Endothelial cell of umbilical vein (primary cell): Measurements from ENCODE around the gene PI4K2B.

Experiments
- CTCF ChIP-seq, 2 donors: IDR thresholded peaks; 1 replicate in 1 of 2; 2 replicates in 1 of 2; pipeline ENCODE4 v1.5.1; 2011; ENCODE audit warnings: low read length in 2 of 2, mild to moderate bottlenecking in 2 of 2, moderate library complexity in 2 of 2, control low read depth in 1 of 2, inconsistent platforms in 1 of 2, low read depth in 1 of 2; ENCODE audit not compliant: insufficient read depth in 1 of 2; ENCODE audit errors: extremely low read depth in 1 of 2
- EZH2 ChIP-seq: IDR thresholded peaks from 2 replicates; pipeline ENCODE4 v1.6.1; 2012; ENCODE audit warnings: borderline replicate concordance, low read depth, mild to moderate bottlenecking, moderate library complexity, low read length, inconsistent platforms; ENCODE audit not compliant: severe bottlenecking
- FOS ChIP-seq: IDR thresholded peaks from 2 replicates; pipeline ENCODE4 v1.6.1; 2011; ENCODE audit warnings: mild to moderate bottlenecking, low read length, moderate library complexity, borderline replicate concordance; ENCODE audit not compliant: insufficient read depth
- GATA2 ChIP-seq: IDR thresholded peaks from 2 replicates; pipeline ENCODE4 v1.7.0; 2011; ENCODE audit warnings: low read depth, mild to moderate bottlenecking, moderate library complexity, mixed read lengths, low read length; ENCODE audit not compliant: insufficient read length, insufficient read depth
- JUN ChIP-seq: IDR thresholded peaks from 2 replicates; pipeline ENCODE4 v1.6.1; 2011; ENCODE audit warnings: borderline replicate concordance, low read depth; ENCODE audit not compliant: insufficient read length, insufficient read depth
- MAX ChIP-seq: IDR thresholded peaks from 2 replicates; pipeline ENCODE4 v1.6.1; 2011; ENCODE audit not compliant: insufficient read depth, insufficient read length
- POLR2A ChIP-seq: IDR thresholded peaks from 2 replicates; pipeline ENCODE4 v1.6.1; 2012; ENCODE audit warnings: low read depth, mild to moderate bottlenecking, control low read depth, low read length
- POLR2AphosphoS5 ChIP-seq: IDR thresholded peaks from 2 replicates; pipeline ENCODE4 v1.6.1; 2012; ENCODE audit warnings: low read depth, mild to moderate bottlenecking, control low read depth, low read length, moderate library complexity; ENCODE audit not compliant: insufficient read depth

GRCh38 chr4:25320336-25320735 lies 86.5 kb downstream of the PI4K2B start:
- TF ChIP-seq CTCF (IDR thresholded peaks at IDR 0.05; ENCODE audit: extremely low read depth in 1 of 2, insufficient read depth in 1 of 2, low read depth in 1 of 2, low read length in 2 of 2) (no peak), POLR2A (no peak), POLR2AphosphoS5 (no peak), MAX (no peak), GATA2 (no peak), JUN (no peak), EZH2 (no peak), FOS (no peak)
